GM18870 (cell line): ENCODE measurements around the gene MYH10.

Experiments
- ATAC-seq: cut with Tn5 transposase; IDR thresholded peaks from one replicate; pipeline ENCODE4 v1.9.1; 2021; ENCODE audit warnings: moderate library complexity; ENCODE audit not compliant: unreplicated experiment

Gene MYH10

GRCh38 chr17:8455665-8456209 lies 174.8 kb downstream of the MYH10 start:
- ATAC-seq, result no peak

- ATAC-seq, result no peak
These were observed 177.2 kb downstream of the MYH10 start for GRCh38 chr17:8453326-8453725.

- no peak for ATAC-seq
These were observed 178.5 kb downstream of the MYH10 start for GRCh38 chr17:8451933-8452614.

- ATAC-seq, result no peak
These were observed 182.2 kb downstream of the MYH10 start for GRCh38 chr17:8448310-8448709.

GRCh38 chr17:8447799-8448198 lies 182.7 kb downstream of the MYH10 start:
- no peak for ATAC-seq

GRCh38 chr17:8445536-8445935 lies 185.0 kb downstream of the MYH10 start:
- no peak for ATAC-seq

GRCh38 chr17:8444494-8444893 lies 186.0 kb downstream of the MYH10 start:
- no peak for ATAC-seq

- ATAC-seq, result no peak
These were observed 186.8 kb downstream of the MYH10 start for GRCh38 chr17:8443756-8444155.

GRCh38 chr17:8442310-8442709 lies 188.2 kb downstream of the MYH10 start:
- ATAC-seq, result no peak

- no peak for ATAC-seq
These were observed 188.8 kb downstream of the MYH10 start for GRCh38 chr17:8441690-8442089.

- no peak for ATAC-seq
These were observed 190.8 kb downstream of the MYH10 start for GRCh38 chr17:8439681-8440080.

- ATAC-seq, result no peak
These were observed 192.1 kb downstream of the MYH10 start for GRCh38 chr17:8438441-8438840.

- ATAC-seq, result no peak
These were observed 193.7 kb downstream of the MYH10 start for GRCh38 chr17:8436844-8437171.

- ATAC-seq, result peak; percentile 41
These were observed 194.2 kb downstream of the MYH10 start for GRCh38 chr17:8436169-8436843.

- peak; percentile 79 for ATAC-seq
These were observed 195.0 kb downstream of the MYH10 start, which contains the start of gene NDEL1 for GRCh38 chr17:8435245-8436168. TSS of gene NDEL1 (plus strand) at chr17:8435884. CDS start at chr17:8444272, 8,388 bp downstream.

- no peak for ATAC-seq
These were observed 199.6 kb downstream of the MYH10 start for GRCh38 chr17:8430966-8431365.

GRCh38 chr17:8426802-8427201 lies 203.7 kb downstream of the MYH10 start:
- ATAC-seq, result no peak

GRCh38 chr17:8426094-8426720 lies 204.3 kb downstream of the MYH10 start:
- ATAC-seq, result no peak
